Fibroblast of upper back skin (primary cell): ENCODE results near the gene FGFBP3.
"Not testable (repeated sequence)": the region's sequence is repeated elsewhere in the genome, so short reads cannot be mapped to it uniquely, and the experiment has no call there.

Source experiments
- DNase-seq: peaks from one replicate; pipeline ENCODE4 v3.0.0-alpha.2; 2013

Gene FGFBP3

DNA sequence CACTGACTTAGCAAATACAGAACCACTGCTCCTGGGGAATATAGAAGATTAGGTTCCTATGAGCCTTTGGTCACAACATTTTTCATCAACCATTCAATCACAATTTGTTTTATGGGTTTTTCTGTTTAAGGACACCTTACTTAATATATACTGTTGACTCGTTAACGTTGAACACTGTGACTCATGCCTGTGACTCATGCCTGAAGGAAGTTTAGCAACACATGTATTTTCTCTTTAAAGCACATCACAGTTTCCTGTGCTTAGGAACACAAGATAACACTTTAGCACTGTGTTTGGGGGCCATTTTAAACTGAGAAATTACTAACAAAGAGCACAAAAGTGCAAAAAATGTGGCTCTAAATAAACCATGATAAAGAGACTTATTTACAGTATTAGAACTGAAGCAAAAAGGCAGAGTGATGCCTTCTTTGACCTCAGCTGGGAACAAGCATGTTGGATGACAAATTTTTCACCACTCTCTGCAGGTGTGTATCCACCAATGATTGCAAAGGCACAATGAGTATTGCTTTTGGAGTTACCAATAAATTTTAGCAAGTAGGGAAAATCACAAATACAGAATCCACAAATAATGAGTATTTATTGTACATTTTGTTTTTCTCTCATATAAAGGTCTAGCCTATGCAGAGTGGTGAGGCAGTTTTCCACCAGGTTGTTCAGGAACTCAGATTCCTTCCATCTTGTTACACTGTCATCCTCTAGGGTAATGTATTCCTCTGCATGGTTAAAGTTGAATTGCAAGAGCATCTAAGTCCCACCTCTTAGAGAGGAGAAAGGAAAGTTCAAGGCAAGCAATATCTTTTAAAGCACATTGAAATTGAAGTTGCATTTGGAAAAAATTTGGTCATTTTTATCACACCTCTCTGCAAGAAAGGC is 7.3 kb downstream of the FGFBP3 start:
- peak; percentile 86 for DNase-seq

- DNase-seq = no peak
Observed at GRCh38 chr10:91897421-91897820, 11.9 kb downstream of the FGFBP3 start.

- DNase-seq = no peak
Observed at GRCh38 chr10:91896212-91896756, 13.0 kb downstream of the FGFBP3 start.

GRCh38 chr10:91894261-91894685 is 15.0 kb downstream of the FGFBP3 start:
- DNase-seq = not testable (repeated sequence)

DNA sequence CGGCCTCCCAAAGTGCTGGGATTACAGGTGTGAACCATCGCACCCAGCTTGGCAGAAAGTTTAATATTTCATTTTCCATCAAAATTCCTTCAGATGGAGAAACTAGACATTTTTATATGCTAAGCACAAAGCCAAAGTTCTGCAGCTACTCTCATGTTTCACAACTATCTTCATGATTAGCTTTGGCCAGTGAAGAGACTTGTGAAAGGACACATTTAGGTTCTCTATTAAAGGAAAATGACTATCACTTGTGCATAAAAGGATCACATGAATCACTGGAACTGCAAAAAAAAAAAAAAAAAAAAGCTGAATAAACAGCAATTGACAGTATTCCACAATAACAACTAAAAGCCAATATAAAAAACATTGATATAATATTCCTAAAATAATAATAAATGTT is 16.2 kb downstream of the FGFBP3 start:
- no peak for DNase-seq

- DNase-seq = no peak
Observed at GRCh38 chr10:91891125-91892001, 17.9 kb downstream of the FGFBP3 start.

DNA sequence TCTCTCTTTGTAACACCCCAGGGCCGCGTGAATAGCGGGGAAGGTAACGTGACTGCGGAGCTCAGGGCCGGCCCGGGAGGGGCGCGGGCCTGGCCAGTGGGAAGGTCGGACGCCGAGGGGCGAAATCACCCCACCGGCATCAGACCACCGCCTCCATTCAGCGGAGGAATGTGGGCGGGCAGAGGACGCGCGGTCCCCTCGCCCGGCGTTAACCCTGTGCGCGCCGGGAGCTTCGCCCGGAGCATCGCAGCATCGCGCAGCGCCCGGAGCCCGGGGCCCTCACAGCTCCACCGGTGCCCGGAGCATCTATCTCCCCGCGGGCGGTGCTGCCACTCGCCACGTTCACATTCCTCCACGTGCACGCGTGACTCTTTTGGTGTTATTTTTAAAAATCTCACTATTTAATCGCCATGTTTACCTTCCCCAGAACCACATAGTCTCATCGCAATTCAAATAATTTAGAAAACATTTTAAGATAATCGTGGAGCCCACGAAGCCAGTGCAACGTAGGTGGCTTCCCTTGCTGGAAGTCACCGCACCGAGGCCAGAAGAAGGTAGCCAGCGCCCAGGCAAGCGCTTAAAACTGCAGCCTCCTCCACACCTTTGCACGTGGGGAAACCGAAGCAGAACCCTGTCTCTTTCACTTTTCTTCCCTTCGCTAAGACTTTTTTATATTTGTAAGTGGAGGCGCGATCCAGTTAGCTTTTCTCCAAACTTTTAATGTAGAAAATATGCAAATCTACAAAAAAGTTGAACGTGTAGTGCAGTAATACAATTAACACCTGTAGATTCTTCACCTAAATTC is 21.8 kb downstream of the FGFBP3 start:
- peak; percentile 48 for DNase-seq

DNA sequence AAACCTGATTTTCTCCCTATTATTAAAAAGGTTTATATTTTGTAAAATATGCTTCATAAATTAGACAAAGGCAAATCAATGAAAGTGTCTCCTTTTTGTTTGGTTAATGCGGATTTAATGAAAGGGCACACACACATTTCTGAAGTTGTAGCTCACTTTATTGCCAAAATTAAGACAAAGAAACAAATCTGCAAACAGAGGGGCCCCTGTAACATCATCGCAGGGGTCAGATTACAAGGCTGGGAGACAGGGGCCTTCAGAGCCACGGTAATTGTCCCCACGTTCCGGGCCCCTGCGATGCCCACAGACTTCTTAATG is 22.4 kb downstream of the FGFBP3 start:
- DNase-seq = no peak

- no peak for DNase-seq
Observed at GRCh38 chr10:91885362-91886079, 23.8 kb downstream of the FGFBP3 start.

GRCh38 chr10:91884536-91884935 is 24.8 kb downstream of the FGFBP3 start:
- DNase-seq = no peak

GRCh38 chr10:91883549-91884444 is 25.5 kb downstream of the FGFBP3 start:
- peak; percentile 59 for DNase-seq

GRCh38 chr10:91880310-91880709 is 29.0 kb downstream of the FGFBP3 start:
- DNase-seq = no peak

DNA sequence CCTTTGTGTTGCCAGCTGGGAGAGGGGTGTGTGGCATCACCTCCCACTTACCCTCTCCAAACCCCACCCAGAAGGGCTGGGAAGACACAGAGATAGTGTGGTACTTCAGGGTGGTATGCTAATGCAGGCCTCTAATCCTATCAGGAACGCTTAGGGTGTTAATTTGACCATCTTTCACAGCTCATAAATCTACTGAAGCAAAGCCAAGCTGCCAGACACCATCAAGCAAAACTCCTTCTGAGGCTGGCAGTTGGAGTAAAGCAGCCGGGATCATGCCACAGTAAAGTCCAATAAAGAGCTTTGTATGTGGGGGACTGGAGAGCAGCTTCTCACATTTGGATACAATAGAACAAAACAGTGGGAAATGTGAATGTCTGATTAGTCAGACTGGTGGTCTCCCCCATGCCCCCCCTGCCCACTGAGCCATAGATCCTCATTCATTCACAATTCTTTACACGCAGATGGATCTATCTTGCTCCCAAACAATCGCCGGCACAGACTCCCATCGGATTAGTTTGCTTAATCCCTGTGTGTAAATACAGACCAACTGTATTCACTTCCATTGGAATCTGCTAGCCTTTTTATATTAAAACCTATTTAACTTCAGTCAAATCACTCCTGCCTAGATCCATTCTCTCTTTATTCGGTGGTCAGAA is 29.6 kb downstream of the FGFBP3 start:
- DNase-seq = no peak

DNA sequence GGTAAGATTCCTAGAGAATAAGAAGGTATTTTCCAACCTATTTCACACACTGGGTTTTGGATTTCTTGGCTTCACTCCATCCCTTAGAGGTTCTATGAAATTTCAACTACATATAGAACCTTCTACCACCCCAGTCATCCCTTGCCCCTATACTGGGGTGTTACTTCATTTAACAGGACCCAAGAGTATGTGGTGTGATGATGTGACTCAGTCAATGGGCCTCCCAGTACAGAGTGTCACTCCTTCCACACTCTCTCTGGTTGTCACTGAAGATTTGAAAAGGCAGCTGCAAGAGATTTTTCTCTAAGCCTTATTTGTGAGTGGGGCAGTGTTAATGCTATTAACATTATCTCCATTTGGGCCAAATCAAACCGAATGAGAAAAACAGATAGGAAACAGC is 33.5 kb downstream of the FGFBP3 start:
- DNase-seq = no peak

DNA sequence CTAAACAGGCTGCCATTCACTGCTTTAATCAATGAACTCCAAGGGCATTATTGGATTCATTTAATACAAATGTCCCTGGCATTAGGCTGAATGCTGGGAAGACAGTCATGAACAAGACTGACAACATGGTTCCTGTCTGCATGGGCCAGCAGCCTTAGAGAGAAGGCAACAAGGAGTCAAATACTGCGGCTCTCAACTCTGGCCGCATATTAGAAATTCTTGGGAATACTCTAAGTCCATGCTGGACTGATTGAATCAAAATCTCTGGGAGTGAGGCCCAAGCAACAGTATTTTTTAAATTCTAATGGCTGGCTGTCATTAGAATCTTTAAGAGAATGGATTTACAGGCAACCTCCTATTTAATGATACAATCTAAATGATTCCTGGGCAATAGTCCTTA is 34.1 kb downstream of the FGFBP3 start:
- DNase-seq = no peak

- DNase-seq = no peak
Observed at GRCh38 chr10:91865562-91866081, 43.7 kb downstream of the FGFBP3 start.

DNA sequence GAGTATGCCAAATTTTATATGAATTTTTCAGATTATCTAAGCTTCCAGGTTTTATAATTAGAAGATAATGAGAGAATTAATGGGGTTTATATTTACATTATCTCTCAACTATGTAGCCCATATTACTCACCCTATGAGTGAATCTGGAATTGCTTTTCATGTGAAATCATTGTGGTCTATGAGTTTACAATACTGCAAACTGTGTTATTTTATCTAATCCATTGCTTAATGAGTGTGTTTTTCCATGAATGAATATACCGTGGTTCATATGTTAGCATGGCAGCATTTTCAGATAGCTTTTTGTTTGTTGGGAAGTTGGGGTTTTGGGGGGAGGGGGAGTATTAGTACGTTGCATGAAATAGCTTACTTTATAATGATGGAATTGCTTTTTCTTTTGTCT is 44.5 kb downstream of the FGFBP3 start:
- no peak for DNase-seq

DNA sequence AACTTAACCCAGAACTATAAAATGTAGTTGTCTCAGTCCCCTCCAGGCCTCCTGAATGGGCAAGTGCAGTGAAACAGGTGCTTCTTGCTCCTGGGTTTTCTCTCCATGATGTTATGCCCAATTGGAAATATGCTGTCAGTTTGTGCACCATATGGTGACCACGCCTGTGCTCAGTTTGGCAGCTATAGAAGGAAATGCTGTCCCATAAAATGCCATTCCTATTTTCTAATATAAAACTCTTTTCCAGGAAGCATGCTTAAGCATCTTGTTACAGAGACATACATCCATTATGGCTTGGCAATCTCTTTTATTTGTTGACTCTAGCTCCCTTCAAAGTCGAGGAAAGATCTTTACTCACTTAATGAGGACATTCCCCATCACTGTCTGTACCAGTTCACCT is 45.2 kb downstream of the FGFBP3 start:
- DNase-seq = no peak

GRCh38 chr10:91860885-91861284 is 48.4 kb downstream of the FGFBP3 start:
- no peak for DNase-seq

GRCh38 chr10:91856637-91857036 is 52.6 kb downstream of the FGFBP3 start:
- DNase-seq = no peak
